Tibial artery (tissue), 4 donors: Measurements from ENCODE around the gene SREK1IP1.

ENCODE experiments used
- DNase-seq, 2 donors: peaks; one replicate each; pipeline ENCODE4 v3.0.0-alpha.2; 2019
- H3K27ac ChIP-seq, 2 donors: fragments of 200-600 bp; sonication (generic) in 1 of 2; 1 replicate in 1 of 2; 2 replicates in 1 of 2; pipeline ENCODE4 v1.5.1; 2018 to 2019; ENCODE audit warnings: mild to moderate bottlenecking in 1 of 2
- H3K27me3 ChIP-seq, 2 donors: fragments of 200-600 bp; sonication (generic) in 1 of 2; one replicate each; pipeline versions ENCODE4 v1.5.1 to v1.6.0; 2016 to 2019
- H3K36me3 ChIP-seq, 3 donors: fragments of 200-600 bp; sonication (generic) in 2 of 3; one replicate each; pipeline ENCODE4 v1.5.1; 2016 to 2019; ENCODE audit warnings: mild to moderate bottlenecking in 2 of 3
- H3K4me1 ChIP-seq, 4 donors: fragments of 200-600 bp; sonication (generic) in 2 of 4; 1 replicate in 3 of 4; 2 replicates in 1 of 4; pipeline ENCODE4 v1.5.1; 2016 to 2019
- H3K4me3 ChIP-seq, 2 donors: fragments of 200-600 bp; sonication (generic) in 1 of 2; 1 replicate in 1 of 2; 2 replicates in 1 of 2; pipeline ENCODE4 v1.5.1; 2018 to 2019; ENCODE audit warnings: mild to moderate bottlenecking in 2 of 2
- H3K9me3 ChIP-seq, 3 donors: fragments of 200-600 bp; sonication (generic) in 1 of 3; one replicate each; pipeline ENCODE4 v1.5.1; 2016 to 2019
- intact Hi-C: fragments of 100-400 bp; cut with DNase I; formaldehyde crosslinking; loops from one replicate; pipeline ENCODE4 v1.15.0; 2023; ENCODE audit warnings: low total_unique reads
- TF ChIP-seq, protein P1 (sequence below), 2 experiments: fragments of 200-600 bp in 1 of 2; fragments of 450-650 bp in 1 of 2; IDR thresholded peaks; one replicate each; pipeline ENCODE4 v1.5.1; 2017 to 2019; ENCODE audit warnings: antibody characterized with exemption in 2 of 2, mild to moderate bottlenecking in 1 of 2, moderate library complexity in 1 of 2

The SREK1IP1 gene

GRCh38 chr5:64806537-64806936 is 38.0 kb upstream of the SREK1IP1 start:
- H3K36me3 ChIP-seq: peaks cover 13 to 37% (median 18%) of the 10 kb centered on the region in 3 donors
- H3K27me3 ChIP-seq: no peaks in the 10 kb centered on the region
- intact Hi-C loops: no loop called here
- TF ChIP-seq, protein P1, sequence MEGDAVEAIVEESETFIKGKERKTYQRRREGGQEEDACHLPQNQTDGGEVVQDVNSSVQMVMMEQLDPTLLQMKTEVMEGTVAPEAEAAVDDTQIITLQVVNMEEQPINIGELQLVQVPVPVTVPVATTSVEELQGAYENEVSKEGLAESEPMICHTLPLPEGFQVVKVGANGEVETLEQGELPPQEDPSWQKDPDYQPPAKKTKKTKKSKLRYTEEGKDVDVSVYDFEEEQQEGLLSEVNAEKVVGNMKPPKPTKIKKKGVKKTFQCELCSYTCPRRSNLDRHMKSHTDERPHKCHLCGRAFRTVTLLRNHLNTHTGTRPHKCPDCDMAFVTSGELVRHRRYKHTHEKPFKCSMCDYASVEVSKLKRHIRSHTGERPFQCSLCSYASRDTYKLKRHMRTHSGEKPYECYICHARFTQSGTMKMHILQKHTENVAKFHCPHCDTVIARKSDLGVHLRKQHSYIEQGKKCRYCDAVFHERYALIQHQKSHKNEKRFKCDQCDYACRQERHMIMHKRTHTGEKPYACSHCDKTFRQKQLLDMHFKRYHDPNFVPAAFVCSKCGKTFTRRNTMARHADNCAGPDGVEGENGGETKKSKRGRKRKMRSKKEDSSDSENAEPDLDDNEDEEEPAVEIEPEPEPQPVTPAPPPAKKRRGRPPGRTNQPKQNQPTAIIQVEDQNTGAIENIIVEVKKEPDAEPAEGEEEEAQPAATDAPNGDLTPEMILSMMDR (IDR thresholded peaks at IDR 0.05): no peak
- no peak for DNase-seq
- no peaks in the 10 kb centered on the region for H3K9me3 ChIP-seq
- no peaks in the 10 kb centered on the region for H3K4me1 ChIP-seq
- no peak overlapping the region for H3K4me3 ChIP-seq
- H3K27ac ChIP-seq: no peak overlapping the region

DNA sequence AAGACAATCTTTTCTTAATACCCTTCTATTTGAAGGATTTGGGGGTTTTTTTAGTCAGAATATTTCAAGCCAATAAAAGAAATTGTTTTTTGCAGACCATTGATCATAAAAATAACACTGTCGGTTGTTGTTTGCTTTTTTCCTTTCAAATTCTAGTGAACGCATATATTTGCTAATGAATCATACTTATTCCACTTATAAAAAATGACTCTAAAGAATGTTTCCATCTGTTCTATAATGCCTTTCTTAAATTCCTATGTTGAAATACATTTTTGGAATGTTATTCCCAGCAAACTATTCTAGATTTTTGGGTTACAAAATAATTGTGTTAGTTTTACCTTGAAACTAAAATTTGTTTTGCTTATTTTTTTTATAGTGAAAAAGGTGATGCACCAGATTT is 32.4 kb upstream of the SREK1IP1 start:
- Histone ChIP-seq H3K4me1 (no peaks in the 10 kb centered on the region), H3K36me3 (peaks cover 5 to 29% (median 20%) of the 10 kb centered on the region in 3 donors), H3K4me3 (no peak overlapping the region), H3K9me3 (no peaks in the 10 kb centered on the region), H3K27ac (no peak overlapping the region), H3K27me3 (no peaks in the 10 kb centered on the region)
- TF ChIP-seq, protein P1 (IDR thresholded peaks at IDR 0.05): no peak
- intact Hi-C loops: no loop called here
- no peak for DNase-seq

GRCh38 chr5:64796301-64796700 is 27.8 kb upstream of the SREK1IP1 start:
- H3K27ac ChIP-seq: no peak overlapping the region
- H3K27me3 ChIP-seq: no peaks in the 10 kb centered on the region
- H3K4me1 ChIP-seq: no peaks in the 10 kb centered on the region
- TF ChIP-seq, protein P1 (IDR thresholded peaks at IDR 0.05): no peak
- DNase-seq: no peak
- H3K4me3 ChIP-seq: no peak overlapping the region
- H3K9me3 ChIP-seq: no peaks in the 10 kb centered on the region
- intact Hi-C loops: no loop called here
- peaks cover 0 to 10% (median 0%) of the 10 kb centered on the region in 3 donors for H3K36me3 ChIP-seq

GRCh38 chr5:64794053-64794770 is 25.7 kb upstream of the SREK1IP1 start:
- TF ChIP-seq, protein P1 (IDR thresholded peaks at IDR 0.05): no peak
- no peak overlapping the region for H3K27ac ChIP-seq
- no peaks in the 10 kb centered on the region for H3K27me3 ChIP-seq
- no peaks in the 10 kb centered on the region for H3K4me1 ChIP-seq
- H3K36me3 ChIP-seq: peaks cover 3 to 7% (median 5%) of the 10 kb centered on the region in 3 donors
- H3K4me3 ChIP-seq: no peak overlapping the region
- no peaks in the 10 kb centered on the region for H3K9me3 ChIP-seq
- DNase-seq: no peak
- intact Hi-C loops: no loop called here

- Histone ChIP-seq H3K9me3 (no peaks in the 10 kb centered on the region), H3K4me3 (no peak overlapping the region), H3K27ac (no peak overlapping the region), H3K27me3 (no peaks in the 10 kb centered on the region), H3K4me1 (no peaks in the 10 kb centered on the region), H3K36me3 (peaks cover 3 to 7% (median 5%) of the 10 kb centered on the region in 3 donors)
- TF ChIP-seq, protein P1 (IDR thresholded peaks at IDR 0.05): no peak
- DNase-seq: no peak
- intact Hi-C loops: no loop called here
These were observed 24.0 kb upstream of the SREK1IP1 start for GRCh38 chr5:64792469-64792868.
